Activated T-cell treated with anti-CD3 and anti-CD28 coated beads for 1 hour (primary cell): ENCODE measurements around the gene DCP1A.
"Not testable (repeated sequence)": the region's sequence is repeated elsewhere in the genome, so short reads cannot be mapped to it uniquely, and the experiment has no call there.

ENCODE experiments used
- DNase-seq: peaks from one replicate; pipeline ENCODE4 v3.0.0-alpha.2; 2020; ENCODE audit warnings: low read depth

The DCP1A gene

DNA sequence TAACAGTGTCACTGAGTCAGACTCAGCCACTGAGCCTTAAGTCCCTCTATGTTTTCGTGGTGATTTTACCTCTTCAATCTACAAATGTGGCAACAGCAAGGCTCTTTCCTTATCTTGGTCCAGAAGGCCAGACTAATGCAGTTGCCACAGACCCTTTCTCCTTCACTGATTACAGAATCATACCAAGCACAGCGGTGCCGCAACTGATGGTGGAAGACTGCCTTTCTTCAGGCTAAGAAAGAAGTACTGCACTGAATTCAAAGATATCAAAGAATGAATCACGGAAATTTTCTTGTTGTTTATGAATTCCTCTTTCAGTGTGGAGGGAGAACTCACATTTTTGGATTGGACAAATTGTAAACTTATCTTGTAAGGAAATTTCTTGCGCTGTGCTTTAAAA lies 18.6 kb downstream of the DCP1A start:
- no peak for DNase-seq

- not testable (repeated sequence) for DNase-seq
Measured at GRCh38 chr3:53327986-53328385, 19.4 kb downstream of the DCP1A start.

DNA sequence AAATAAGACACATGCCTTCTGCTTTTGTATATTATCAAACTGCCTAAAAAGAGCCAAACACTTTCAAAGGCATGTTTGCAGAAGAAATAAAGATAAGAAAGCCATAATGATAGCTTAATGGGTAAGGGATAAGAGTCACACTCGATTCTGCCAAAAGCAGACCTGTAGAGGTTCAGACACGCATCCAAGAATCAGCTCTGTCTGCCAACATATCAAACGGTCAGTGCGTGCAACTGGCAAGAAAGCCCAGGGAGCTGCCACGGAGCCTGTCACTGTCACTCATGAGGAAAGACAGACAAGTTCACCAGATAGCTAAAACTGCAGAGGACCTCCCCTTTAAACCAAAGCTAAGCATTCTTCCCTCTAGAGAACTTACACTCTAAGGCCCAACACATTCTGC lies 23.2 kb downstream of the DCP1A start:
- no peak for DNase-seq

GRCh38 chr3:53320697-53321096 lies 26.6 kb downstream of the DCP1A start:
- no peak for DNase-seq

- no peak for DNase-seq
Measured at GRCh38 chr3:53318522-53318921, 28.8 kb downstream of the DCP1A start.

DNA sequence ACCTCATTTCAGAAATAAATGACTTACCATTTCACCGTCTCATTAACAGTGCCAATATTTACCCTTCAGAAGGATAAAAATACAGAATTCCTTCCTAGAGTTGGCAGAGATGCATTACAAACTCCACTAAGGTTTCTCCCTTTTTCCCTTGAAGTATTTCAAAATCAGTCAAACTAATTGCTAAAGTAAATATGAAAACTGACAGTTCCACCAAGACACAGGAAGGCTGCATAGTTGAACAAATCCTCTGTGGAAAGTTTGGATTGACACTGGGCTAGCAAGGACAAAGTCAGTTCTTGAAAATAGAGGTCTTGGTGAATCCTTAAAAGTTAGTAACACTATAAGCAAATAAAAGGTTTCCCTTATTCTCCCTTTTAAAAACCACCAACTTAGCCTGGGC lies 34.5 kb downstream of the DCP1A start:
- DNase-seq: no peak

- DNase-seq: no peak
Measured at GRCh38 chr3:53311882-53312281, 35.5 kb downstream of the DCP1A start.

- no peak for DNase-seq
Measured at GRCh38 chr3:53303957-53304356, 43.4 kb downstream of the DCP1A start.

GRCh38 chr3:53303549-53303948 lies 43.8 kb downstream of the DCP1A start:
- no peak for DNase-seq

GRCh38 chr3:53300826-53301225 lies 46.5 kb downstream of the DCP1A start:
- no peak for DNase-seq

DNA sequence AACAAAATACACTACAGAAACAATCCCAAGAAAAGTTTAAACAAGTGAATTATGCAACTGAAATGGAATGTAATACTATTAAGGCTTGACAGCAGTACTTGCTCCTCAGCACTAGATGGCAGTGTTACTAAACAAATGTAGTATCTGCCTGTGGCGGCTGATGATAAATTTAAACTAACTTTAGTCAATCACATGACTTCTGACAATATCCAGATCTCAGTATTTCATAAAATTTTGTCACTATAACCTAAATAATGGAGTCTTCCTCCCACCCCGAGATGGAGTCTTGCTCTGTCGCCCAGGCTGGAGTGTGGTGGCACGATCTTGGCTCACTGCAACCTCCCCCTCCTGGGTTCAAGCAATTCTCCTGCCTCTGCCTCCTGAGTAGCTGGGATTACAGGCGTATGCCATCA lies 47.7 kb downstream of the DCP1A start:
- DNase-seq: not testable (repeated sequence)

DNA sequence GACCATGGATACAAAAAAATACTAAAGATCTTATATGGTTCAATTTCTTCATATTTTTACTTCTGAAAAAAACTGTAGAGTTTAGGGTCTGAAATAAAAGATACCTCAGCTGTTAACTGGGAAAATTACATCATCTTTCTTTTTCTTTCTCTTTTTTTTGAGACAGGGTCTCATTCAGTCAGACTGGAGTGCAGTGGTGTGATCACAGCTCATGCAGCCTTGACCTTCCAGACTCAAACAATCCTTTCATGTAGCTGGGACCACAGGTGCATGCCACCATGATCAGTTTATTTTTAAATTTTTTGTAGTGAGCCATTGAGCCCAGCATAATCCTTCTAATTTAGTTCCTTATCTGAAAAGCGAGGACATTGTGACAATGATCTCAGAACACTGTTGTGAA lies 51.9 kb downstream of the DCP1A start:
- no peak for DNase-seq

GRCh38 chr3:53293867-53294266 lies 53.5 kb downstream of the DCP1A start:
- no peak for DNase-seq

GRCh38 chr3:53288214-53288613 lies 59.1 kb downstream of the DCP1A start:
- no peak for DNase-seq

GRCh38 chr3:53287131-53287629 lies 60.2 kb downstream of the DCP1A start:
- DNase-seq: no peak

DNA sequence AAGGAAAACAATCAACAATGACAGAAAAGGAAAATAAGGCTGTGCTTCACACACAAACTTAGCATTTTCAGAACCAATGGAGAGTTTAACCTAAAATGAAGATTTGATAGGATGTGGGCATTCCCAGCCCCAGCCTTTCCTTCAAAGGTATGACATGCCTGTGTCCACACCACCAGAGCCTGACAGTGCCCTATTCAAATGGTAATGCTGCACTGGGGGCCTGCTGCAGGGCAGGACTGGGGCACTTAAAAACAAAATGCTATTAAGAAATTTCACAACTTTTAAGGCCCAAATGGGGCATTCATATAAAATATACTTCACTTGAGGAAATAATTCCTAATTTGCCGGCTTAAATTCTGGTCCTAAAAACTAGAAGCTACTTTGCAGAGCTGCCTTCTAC lies 60.6 kb downstream of the DCP1A start:
- DNase-seq: no peak

DNA sequence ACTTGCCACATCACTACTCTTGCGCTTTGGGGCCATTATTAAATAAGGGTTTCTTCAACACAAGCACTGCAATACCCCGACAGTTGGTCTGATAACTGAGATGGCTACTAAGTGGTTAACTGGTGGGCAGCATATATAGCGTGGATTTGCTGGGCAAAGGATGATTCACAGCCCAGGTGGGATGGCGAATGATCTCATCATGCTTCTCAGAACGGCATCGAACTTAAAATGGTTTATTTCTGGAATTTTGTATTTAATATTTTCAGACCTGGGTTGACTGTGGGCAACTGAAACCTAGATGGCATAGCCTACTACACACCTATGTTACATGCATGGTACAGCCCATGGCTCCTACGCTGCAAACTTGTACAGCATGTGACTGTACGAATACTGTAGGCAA lies 64.8 kb downstream of the DCP1A start:
- no peak for DNase-seq

GRCh38 chr3:53278667-53279066 lies 68.7 kb downstream of the DCP1A start:
- DNase-seq: no peak

- no peak for DNase-seq
Measured at GRCh38 chr3:53274938-53275605, 72.3 kb downstream of the DCP1A start.

DNA sequence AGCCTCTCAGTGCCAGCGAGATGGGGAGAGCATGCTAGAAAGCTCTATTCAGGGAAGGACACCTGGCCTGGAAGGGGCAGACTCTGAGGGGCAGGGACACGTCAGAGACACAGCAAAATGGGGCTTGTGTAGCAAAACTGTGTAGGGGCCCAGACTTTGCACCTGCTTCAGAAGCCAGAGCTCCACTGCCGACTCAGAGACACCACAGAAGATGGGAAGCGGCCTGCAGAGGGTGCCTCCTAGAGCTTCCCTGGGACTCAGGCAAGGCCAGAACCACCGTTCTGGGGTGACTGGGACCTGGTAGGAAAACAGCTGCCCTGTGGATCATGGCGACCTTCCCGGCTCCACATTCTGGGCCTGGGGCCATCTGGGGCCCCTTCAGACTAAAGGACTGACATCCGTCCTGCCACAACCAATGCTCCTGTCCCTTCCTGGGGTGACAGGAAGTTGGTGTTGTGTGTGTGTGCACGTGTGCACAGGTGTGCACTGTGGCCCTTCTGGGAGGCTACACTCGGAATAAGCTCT lies 74.1 kb downstream of the DCP1A start:
- no peak for DNase-seq

DNA sequence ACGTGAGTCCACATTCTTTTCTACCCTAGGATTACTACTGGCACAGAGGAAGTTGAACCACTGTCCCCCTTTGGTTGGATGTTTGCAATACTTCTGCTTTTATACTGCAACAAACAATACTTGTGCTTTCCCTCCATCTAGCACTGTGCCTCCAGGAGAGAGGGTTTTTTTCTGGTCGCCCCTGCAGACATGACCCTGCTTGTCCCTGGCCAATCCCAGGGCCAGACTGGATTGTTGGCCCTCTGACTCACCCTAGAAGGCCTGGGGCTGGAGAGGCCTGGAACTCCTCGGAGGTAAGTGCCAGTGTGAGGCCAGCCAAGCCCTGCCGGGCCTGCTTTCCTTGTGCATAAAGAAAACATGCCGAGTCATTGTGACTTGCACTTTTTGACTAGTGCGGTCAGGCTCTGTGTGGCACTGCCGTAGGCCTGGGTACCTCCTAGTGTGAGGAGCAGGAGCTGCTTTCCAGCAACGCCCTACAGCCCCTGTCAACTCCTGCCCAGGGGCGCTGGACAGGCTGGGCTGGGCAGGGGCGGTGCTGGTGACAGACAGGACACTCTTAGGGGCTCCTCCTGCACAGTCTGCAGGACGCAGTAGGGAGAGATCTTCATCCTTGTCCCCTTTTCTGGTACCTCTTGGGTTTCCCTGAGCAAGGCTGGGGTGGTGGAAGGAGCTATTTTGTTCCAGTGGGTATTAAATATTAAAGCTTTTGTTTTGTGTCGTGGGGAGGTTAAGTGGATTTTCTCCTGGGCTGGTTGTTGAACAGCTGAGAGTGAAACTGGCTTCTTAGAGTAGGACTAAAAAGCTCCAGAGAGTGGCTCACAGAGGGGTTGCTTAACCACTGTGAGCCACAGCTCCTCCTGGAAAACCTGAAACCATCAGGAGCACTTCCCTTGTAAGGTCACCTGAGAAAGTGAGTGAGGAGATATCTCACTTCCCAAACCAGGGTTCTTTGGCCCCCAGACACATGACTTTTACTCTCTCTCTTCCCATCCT lies 77.2 kb downstream of the DCP1A start:
- no peak for DNase-seq

GRCh38 chr3:53269193-53269592 lies 78.2 kb downstream of the DCP1A start:
- DNase-seq: not testable (repeated sequence)

DNA sequence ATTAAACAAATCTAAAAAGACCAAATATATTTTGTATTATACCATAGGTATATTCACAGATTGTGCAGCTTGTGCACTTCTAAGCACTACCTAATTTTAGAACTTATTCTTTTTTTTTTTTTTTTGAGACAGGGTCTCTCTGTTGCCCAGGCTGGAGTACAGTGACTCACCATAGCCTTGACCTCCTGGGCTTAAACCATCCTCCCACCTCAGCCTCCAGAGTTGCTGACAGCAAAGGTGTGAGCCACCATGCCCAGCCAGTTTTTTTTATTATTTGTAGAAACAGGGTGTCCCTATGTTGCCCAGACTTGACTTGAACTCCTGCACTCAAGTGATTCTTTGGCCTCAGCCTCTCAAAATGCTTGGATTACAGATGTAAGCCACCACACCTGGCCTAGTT lies 79.6 kb downstream of the DCP1A start:
- DNase-seq: no peak
